ENCODE results near the gene PLIN1.
"Not testable (repeated sequence)": the region's sequence is repeated elsewhere in the genome, so short reads cannot be mapped to it uniquely, and the experiment has no call there.

Gene PLIN1

GRCh38 chr15:89679212-89679611 lies at the start of gene PLIN1:
Gene PLIN1, minus strand, starts transcription at chr15:89679367. Its CDS starts 1,878 bp downstream, at chr15:89677489.
- no peak for DNase-seq (ENCODE audit: low read depth, low spot score)

- no peak for DNase-seq (ENCODE audit: low read depth, low spot score)
Measured at GRCh38 chr15:89728254-89728653, 49.1 kb upstream of the PLIN1 start.

- no peak for DNase-seq (ENCODE audit: low read depth, low spot score)
Measured at GRCh38 chr15:89725064-89725463, 45.9 kb upstream of the PLIN1 start.

GRCh38 chr15:89724621-89725020 lies 45.5 kb upstream of the PLIN1 start:
- DNase-seq (ENCODE audit: low read depth, low spot score), result no peak

GRCh38 chr15:89723031-89723430 lies 43.9 kb upstream of the PLIN1 start:
- no peak for DNase-seq (ENCODE audit: low read depth, low spot score)

- DNase-seq (ENCODE audit: low read depth, low spot score), result no peak
Measured at GRCh38 chr15:89714775-89715174, 35.6 kb upstream of the PLIN1 start.

- no peak for DNase-seq (ENCODE audit: low read depth, low spot score)
Measured at GRCh38 chr15:89707577-89707976, 28.4 kb upstream of the PLIN1 start.

GRCh38 chr15:89704411-89704810 lies 25.2 kb upstream of the PLIN1 start:
- DNase-seq (ENCODE audit: low read depth, low spot score), result no peak

- DNase-seq (ENCODE audit: low read depth, low spot score), result no peak
Measured at GRCh38 chr15:89695198-89695597, 16.0 kb upstream of the PLIN1 start.

- no peak for DNase-seq (ENCODE audit: low read depth, low spot score)
Measured at GRCh38 chr15:89693696-89694095, 14.5 kb upstream of the PLIN1 start.

- DNase-seq (ENCODE audit: low read depth, low spot score), result no peak
Measured at GRCh38 chr15:89693091-89693490, 13.9 kb upstream of the PLIN1 start.

- DNase-seq (ENCODE audit: low read depth, low spot score), result no peak
Measured at GRCh38 chr15:89690276-89691218, 11.4 kb upstream of the PLIN1 start, which contains the start of the genes PEX11A and WDR93. Gene PEX11A, minus strand, starts transcription at chr15:89690754. Its CDS starts 122 bp downstream, at chr15:89690632. Gene WDR93, plus strand, starts transcription at chr15:89690811. Its CDS starts 10,936 bp downstream, at chr15:89701747.

- not testable (repeated sequence) for DNase-seq (ENCODE audit: low read depth, low spot score)
Measured at GRCh38 chr15:89689930-89690275, 10.7 kb upstream of the PLIN1 start.

- DNase-seq (ENCODE audit: low read depth, low spot score), result no peak
Measured at GRCh38 chr15:89686522-89686921, 7.4 kb upstream of the PLIN1 start.

GRCh38 chr15:89685995-89686394 lies 6.8 kb upstream of the PLIN1 start:
- DNase-seq (ENCODE audit: low read depth, low spot score), result no peak

GRCh38 chr15:89681146-89681545 lies 2.0 kb upstream of the PLIN1 start:
- DNase-seq (ENCODE audit: low read depth, low spot score), result no peak

- peak; percentile 41 for DNase-seq (ENCODE audit: low read depth, low spot score)
Measured at GRCh38 chr15:89680282-89680873, 1.2 kb upstream of the PLIN1 start.

GRCh38 chr15:89677381-89677780 lies 1.8 kb downstream of the PLIN1 start:
- no peak for DNase-seq (ENCODE audit: low read depth, low spot score)

GRCh38 chr15:89675606-89676005 lies 3.6 kb downstream of the PLIN1 start:
- DNase-seq (ENCODE audit: low read depth, low spot score), result no peak

GRCh38 chr15:89674526-89674925 lies 4.6 kb downstream of the PLIN1 start:
- DNase-seq (ENCODE audit: low read depth, low spot score), result no peak

- DNase-seq (ENCODE audit: low read depth, low spot score), result no peak
Measured at GRCh38 chr15:89673165-89673512, 6.0 kb downstream of the PLIN1 start.

GRCh38 chr15:89672221-89673164 lies 6.7 kb downstream of the PLIN1 start:
- DNase-seq (ENCODE audit: low read depth, low spot score), result no peak
